WTC11 (cell line): Measurements from ENCODE around the gene BCAS3. TPM values are rescaled to one million over a fixed set of nuclear protein-coding genes. Genes with fewer than 3 reads are reported as not detected.

ENCODE experiments used
- ATAC-seq: fragments of 200-7000 bp; cut with Tn5 transposase; 2 replicates; pipeline ENCODE4 v1.10.0; 2021; ENCODE audit warnings: mild to moderate bottlenecking, moderate library complexity
- CTCF ChIA-PET: fragments of 300-600 bp; sonication (Branson Sonifier 250); formaldehyde crosslinking; loops from one replicate; lab custom pipeline; 2021; ENCODE audit warnings: antibody characterized with exemption; lab: Charles Lee
- POLR2A ChIA-PET: fragments of 350-600 bp; sonication (Branson Sonifier 250); formaldehyde crosslinking; loops from one replicate; lab custom pipeline; 2021; ENCODE audit warnings: antibody characterized with exemption; lab: Charles Lee
- DNase-seq: peaks from one replicate; pipeline ENCODE4 v3.0.0; 2021; ENCODE audit warnings: low spot score
- H3K27ac Mint-ChIP-seq: 2 replicates; pipeline ENCODE4 v1.8.0; 2021; ENCODE audit warnings: mixed read lengths
- H3K27me3 Mint-ChIP-seq: 2 replicates; pipeline ENCODE4 v1.8.0; 2021; ENCODE audit warnings: low read depth, mild to moderate bottlenecking, moderate library complexity, mixed read lengths
- H3K36me3 Mint-ChIP-seq: 2 replicates; pipeline ENCODE4 v1.8.0; 2021; ENCODE audit warnings: mixed read lengths
- H3K4me1 Mint-ChIP-seq: 2 replicates; pipeline ENCODE4 v1.8.0; 2022; ENCODE audit warnings: mixed read lengths
- H3K4me3 Mint-ChIP-seq: 2 replicates; pipeline ENCODE4 v1.8.0; 2021; ENCODE audit warnings: mild to moderate bottlenecking, moderate library complexity, mixed read lengths
- H3K9me3 Mint-ChIP-seq: 2 replicates; pipeline ENCODE4 v1.8.0; 2021; ENCODE audit warnings: mixed read lengths
- GRHL2 ChIP-seq: fragments of 250-450 bp; sonication (Bioruptor Pico); IDR thresholded peaks from 2 replicates; pipeline ENCODE4 v1.8.0; 2022; ENCODE audit warnings: mild to moderate bottlenecking, moderate library complexity; ENCODE audit not compliant: insufficient replicate concordance, severe bottlenecking
- GTF2I ChIP-seq: fragments of 250-450 bp; sonication (Bioruptor Pico); conservative IDR thresholded peaks from 2 replicates; pipeline ENCODE4 v1.4.0; 2021; ENCODE audit warnings: mild to moderate bottlenecking
- JAZF1 ChIP-seq: fragments of 250-450 bp; sonication (Bioruptor Pico); IDR thresholded peaks from 2 replicates; pipeline ENCODE4 v1.9.0; 2021; ENCODE audit warnings: moderate library complexity, mild to moderate bottlenecking, inconsistent platforms
- NFE2L1 ChIP-seq: sonication (generic); formaldehyde crosslinking; IDR thresholded peaks from 2 replicates; pipeline ENCODE4 v1.8.1; 2023; ENCODE audit warnings: missing genetic modification reagents
- OVOL2 ChIP-seq: fragments of 250-450 bp; sonication (Bioruptor Pico); IDR thresholded peaks from 2 replicates; pipeline ENCODE4 v1.9.0; 2021; ENCODE audit warnings: mild to moderate bottlenecking, borderline replicate concordance
- RELA ChIP-seq: sonication (generic); formaldehyde crosslinking; IDR thresholded peaks from 2 replicates; pipeline ENCODE4 v1.8.1; 2022; ENCODE audit warnings: missing genetic modification reagents, mild to moderate bottlenecking, borderline replicate concordance
- TEAD1 ChIP-seq: sonication (generic); formaldehyde crosslinking; IDR thresholded peaks from 2 replicates; pipeline ENCODE4 v1.8.0; 2022; ENCODE audit warnings: mild to moderate bottlenecking, missing genetic modification reagents
- ZNF396 ChIP-seq: fragments of 250-450 bp; sonication (Bioruptor Pico); IDR thresholded peaks from 2 replicates; pipeline ENCODE4 v1.8.0; 2021; ENCODE audit warnings: mild to moderate bottlenecking, moderate library complexity, borderline replicate concordance
- ZNF416 ChIP-seq: fragments of 250-450 bp; sonication (Bioruptor Pico); IDR thresholded peaks from 2 replicates; pipeline ENCODE4 v1.9.0; 2021; ENCODE audit warnings: mild to moderate bottlenecking, inconsistent platforms
- ZNF671 ChIP-seq: fragments of 250-450 bp; sonication (Bioruptor Pico); IDR thresholded peaks from 2 replicates; pipeline ENCODE4 v1.8.0; 2021; ENCODE audit warnings: mild to moderate bottlenecking
- total RNA-seq: library from RNA; stranded (reverse); gene quantifications from 3 replicates; pipeline ENCODE4 v1.2.3, GENCODE V29; 2021
- TF ChIP-seq, protein P1 (sequence below): sonication (generic); formaldehyde crosslinking; IDR thresholded peaks from 2 replicates; pipeline ENCODE4 v1.8.1; 2023; ENCODE audit warnings: mild to moderate bottlenecking, missing genetic modification reagents
- TF ChIP-seq, protein P2 (sequence below): sonication (generic); formaldehyde crosslinking; IDR thresholded peaks from 2 replicates; pipeline ENCODE4 v1.8.1; 2022; ENCODE audit warnings: mild to moderate bottlenecking, moderate library complexity, missing genetic modification reagents
- TF ChIP-seq, protein P3 (sequence below): sonication (generic); formaldehyde crosslinking; IDR thresholded peaks from 2 replicates; pipeline ENCODE4 v1.8.1; 2022; ENCODE audit warnings: missing genetic modification reagents, borderline replicate concordance
- TF ChIP-seq, protein P4 (sequence below): sonication (generic); formaldehyde crosslinking; IDR thresholded peaks from 2 replicates; pipeline ENCODE4 v1.8.0; 2023; ENCODE audit warnings: missing genetic modification reagents, mild to moderate bottlenecking, borderline replicate concordance
- TF ChIP-seq, protein P5 (sequence below): fragments of 250-450 bp; sonication (Bioruptor Pico); IDR thresholded peaks from 2 replicates; pipeline ENCODE4 v1.9.0; 2021; ENCODE audit warnings: moderate library complexity, mild to moderate bottlenecking, inconsistent platforms, borderline replicate concordance
- TF ChIP-seq, protein P6 (sequence below): fragments of 250-450 bp; sonication (Bioruptor Pico); IDR thresholded peaks from 2 replicates; pipeline ENCODE4 v1.8.0; 2021; ENCODE audit warnings: mild to moderate bottlenecking

Gene BCAS3
- total RNA-seq, 1 experiment from 2014 or later: 15.5 TPM

DNA sequence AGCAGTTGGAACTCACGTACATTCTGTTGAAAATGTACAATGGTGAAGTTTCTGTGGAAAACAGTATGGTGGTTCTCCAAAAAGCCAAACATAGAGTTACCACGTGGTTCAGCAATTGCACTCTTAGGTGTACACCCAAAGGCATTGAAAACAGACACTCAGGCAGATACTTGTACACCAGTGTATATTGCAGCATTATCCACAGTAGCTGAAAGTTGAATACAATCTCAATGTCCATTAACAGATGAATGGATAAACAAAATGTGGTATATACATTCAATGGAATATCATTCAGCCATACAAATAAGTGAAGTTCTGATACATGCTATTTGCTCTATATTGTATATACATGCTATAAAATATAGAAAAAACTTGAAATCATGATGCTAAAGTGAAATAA lies 745.2 kb downstream of the BCAS3 start (continued):
- TF ChIP-seq NFE2L1 (CRISPR knock-in tag) (no peak), TEAD1 (no peak), JAZF1 (CRISPR knock-in tag) (no peak), GRHL2 (CRISPR knock-in tag) (no peak), RELA (no peak)
- TF ChIP-seq, protein P1, sequence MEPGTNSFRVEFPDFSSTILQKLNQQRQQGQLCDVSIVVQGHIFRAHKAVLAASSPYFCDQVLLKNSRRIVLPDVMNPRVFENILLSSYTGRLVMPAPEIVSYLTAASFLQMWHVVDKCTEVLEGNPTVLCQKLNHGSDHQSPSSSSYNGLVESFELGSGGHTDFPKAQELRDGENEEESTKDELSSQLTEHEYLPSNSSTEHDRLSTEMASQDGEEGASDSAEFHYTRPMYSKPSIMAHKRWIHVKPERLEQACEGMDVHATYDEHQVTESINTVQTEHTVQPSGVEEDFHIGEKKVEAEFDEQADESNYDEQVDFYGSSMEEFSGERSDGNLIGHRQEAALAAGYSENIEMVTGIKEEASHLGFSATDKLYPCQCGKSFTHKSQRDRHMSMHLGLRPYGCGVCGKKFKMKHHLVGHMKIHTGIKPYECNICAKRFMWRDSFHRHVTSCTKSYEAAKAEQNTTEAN (CRISPR knock-in tag): no peak

DNA sequence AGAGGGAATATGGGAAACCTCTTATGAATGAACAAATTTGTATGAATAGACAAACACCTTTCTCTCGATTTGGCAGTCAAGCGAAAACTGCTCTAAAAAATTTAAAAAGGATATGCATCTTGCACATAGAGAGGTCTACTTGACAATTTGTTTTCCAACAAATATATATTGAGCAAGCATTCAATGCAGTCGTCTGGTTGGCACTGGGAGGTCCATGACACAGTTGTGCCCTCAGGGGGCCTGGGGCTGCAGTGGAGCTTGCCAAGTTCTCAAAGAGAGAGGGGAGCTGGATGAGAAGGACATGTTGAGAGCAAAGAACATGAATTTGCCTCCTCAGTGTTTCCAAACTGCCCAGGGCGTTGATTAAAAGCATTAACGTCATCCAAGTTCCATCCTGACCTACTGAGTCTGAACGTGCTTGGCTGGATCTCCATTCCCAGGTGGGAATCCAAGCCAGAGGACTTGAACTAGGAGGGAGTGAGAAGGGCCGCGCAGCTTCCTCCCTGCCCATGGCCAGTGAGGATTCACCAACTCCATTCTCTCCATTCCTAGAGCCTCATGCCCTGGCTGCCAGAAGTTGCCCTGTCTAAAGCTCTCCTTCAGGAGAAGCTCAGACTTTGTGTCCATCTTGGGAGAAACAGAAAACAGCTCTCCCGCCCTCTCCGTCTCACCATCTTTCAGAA lies 746.5 kb downstream of the BCAS3 start:
- no peak for ATAC-seq
- ChIA-PET POLR2A (no interaction called here), CTCF (interaction anchor here (1.2 kb wide), 1 partner anchor 8 kb away, joined by 3 read pairs; no protein-coding TSS in a partner anchor)
- no peak overlapping the region for H3K27ac Mint-ChIP-seq
- H3K4me1 Mint-ChIP-seq: peaks cover 7% of the 10 kb centered on the region
- no peak for DNase-seq
- no peak overlapping the region for H3K4me3 Mint-ChIP-seq
- no peaks in the 10 kb centered on the region for H3K9me3 Mint-ChIP-seq
- H3K36me3 Mint-ChIP-seq: no peaks in the 10 kb centered on the region
- TF ChIP-seq GTF2I (CRISPR knock-in tag) (no peak), ZNF416 (CRISPR knock-in tag) (no peak), ZNF671 (CRISPR knock-in tag) (no peak), TEAD1 (no peak), OVOL2 (CRISPR knock-in tag) (no peak), ZNF396 (CRISPR knock-in tag) (no peak)
- TF ChIP-seq, protein P2, sequence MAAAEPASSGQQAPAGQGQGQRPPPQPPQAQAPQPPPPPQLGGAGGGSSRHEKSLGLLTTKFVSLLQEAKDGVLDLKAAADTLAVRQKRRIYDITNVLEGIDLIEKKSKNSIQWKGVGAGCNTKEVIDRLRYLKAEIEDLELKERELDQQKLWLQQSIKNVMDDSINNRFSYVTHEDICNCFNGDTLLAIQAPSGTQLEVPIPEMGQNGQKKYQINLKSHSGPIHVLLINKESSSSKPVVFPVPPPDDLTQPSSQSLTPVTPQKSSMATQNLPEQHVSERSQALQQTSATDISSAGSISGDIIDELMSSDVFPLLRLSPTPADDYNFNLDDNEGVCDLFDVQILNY (CRISPR knock-in tag): no peak
- TF ChIP-seq, protein P3, sequence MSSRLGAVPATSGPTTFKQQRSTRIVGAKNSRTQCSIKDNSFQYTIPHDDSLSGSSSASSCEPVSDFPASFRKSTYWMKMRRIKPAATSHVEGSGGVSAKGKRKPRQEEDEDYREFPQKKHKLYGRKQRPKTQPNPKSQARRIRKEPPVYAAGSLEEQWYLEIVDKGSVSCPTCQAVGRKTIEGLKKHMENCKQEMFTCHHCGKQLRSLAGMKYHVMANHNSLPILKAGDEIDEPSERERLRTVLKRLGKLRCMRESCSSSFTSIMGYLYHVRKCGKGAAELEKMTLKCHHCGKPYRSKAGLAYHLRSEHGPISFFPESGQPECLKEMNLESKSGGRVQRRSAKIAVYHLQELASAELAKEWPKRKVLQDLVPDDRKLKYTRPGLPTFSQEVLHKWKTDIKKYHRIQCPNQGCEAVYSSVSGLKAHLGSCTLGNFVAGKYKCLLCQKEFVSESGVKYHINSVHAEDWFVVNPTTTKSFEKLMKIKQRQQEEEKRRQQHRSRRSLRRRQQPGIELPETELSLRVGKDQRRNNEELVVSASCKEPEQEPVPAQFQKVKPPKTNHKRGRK (CRISPR knock-in tag): no peak
- TF ChIP-seq, protein P4, sequence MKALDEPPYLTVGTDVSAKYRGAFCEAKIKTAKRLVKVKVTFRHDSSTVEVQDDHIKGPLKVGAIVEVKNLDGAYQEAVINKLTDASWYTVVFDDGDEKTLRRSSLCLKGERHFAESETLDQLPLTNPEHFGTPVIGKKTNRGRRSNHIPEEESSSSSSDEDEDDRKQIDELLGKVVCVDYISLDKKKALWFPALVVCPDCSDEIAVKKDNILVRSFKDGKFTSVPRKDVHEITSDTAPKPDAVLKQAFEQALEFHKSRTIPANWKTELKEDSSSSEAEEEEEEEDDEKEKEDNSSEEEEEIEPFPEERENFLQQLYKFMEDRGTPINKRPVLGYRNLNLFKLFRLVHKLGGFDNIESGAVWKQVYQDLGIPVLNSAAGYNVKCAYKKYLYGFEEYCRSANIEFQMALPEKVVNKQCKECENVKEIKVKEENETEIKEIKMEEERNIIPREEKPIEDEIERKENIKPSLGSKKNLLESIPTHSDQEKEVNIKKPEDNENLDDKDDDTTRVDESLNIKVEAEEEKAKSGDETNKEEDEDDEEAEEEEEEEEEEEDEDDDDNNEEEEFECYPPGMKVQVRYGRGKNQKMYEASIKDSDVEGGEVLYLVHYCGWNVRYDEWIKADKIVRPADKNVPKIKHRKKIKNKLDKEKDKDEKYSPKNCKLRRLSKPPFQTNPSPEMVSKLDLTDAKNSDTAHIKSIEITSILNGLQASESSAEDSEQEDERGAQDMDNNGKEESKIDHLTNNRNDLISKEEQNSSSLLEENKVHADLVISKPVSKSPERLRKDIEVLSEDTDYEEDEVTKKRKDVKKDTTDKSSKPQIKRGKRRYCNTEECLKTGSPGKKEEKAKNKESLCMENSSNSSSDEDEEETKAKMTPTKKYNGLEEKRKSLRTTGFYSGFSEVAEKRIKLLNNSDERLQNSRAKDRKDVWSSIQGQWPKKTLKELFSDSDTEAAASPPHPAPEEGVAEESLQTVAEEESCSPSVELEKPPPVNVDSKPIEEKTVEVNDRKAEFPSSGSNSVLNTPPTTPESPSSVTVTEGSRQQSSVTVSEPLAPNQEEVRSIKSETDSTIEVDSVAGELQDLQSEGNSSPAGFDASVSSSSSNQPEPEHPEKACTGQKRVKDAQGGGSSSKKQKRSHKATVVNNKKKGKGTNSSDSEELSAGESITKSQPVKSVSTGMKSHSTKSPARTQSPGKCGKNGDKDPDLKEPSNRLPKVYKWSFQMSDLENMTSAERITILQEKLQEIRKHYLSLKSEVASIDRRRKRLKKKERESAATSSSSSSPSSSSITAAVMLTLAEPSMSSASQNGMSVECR (CRISPR knock-in tag): no peak
- TF ChIP-seq, protein P5, sequence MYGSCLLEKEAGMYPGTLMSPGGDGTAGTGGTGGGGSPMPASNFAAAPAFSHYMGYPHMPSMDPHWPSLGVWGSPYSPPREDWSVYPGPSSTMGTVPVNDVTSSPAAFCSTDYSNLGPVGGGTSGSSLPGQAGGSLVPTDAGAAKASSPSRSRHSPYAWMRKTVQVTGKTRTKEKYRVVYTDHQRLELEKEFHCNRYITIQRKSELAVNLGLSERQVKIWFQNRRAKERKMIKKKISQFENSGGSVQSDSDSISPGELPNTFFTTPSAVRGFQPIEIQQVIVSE (CRISPR knock-in tag): no peak
- TF ChIP-seq, protein P6, sequence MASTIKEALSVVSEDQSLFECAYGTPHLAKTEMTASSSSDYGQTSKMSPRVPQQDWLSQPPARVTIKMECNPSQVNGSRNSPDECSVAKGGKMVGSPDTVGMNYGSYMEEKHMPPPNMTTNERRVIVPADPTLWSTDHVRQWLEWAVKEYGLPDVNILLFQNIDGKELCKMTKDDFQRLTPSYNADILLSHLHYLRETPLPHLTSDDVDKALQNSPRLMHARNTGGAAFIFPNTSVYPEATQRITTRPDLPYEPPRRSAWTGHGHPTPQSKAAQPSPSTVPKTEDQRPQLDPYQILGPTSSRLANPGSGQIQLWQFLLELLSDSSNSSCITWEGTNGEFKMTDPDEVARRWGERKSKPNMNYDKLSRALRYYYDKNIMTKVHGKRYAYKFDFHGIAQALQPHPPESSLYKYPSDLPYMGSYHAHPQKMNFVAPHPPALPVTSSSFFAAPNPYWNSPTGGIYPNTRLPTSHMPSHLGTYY (CRISPR knock-in tag): no peak
- peaks cover 16% of the 10 kb centered on the region for H3K27me3 Mint-ChIP-seq
